ENCODE data around the gene RPP38.

GRCh38 chr10:15121707-15122106 is 24.6 kb downstream of the RPP38 start:
- TF ChIP-seq JUND (IDR thresholded peaks at IDR 0.05) (no peak), YY1 (IDR thresholded peaks at IDR 0.05) (no peak), CTCF (IDR thresholded peaks at IDR 0.05; ENCODE audit: low read depth, low read length, missing input control) (no peak), SP1 (IDR thresholded peaks at IDR 0.05) (no peak), RXRA (IDR thresholded peaks at IDR 0.05) (no peak)

All from liver (tissue), 3 donors.